Neural progenitor cell (in vitro differentiated cells): ENCODE measurements around the gene TOX2.

ENCODE experiments used
- EZH2 ChIP-seq: fragments of 200-600 bp; sonication (generic); IDR thresholded peaks from 2 replicates; pipeline ENCODE4 v1.6.1; 2017; ENCODE audit warnings: antibody characterized with exemption, mild to moderate bottlenecking, moderate library complexity
- EZH2phosphoT487 ChIP-seq: fragments of 200-600 bp; sonication (generic); IDR thresholded peaks from 2 replicates; pipeline ENCODE4 v1.6.1; 2017; ENCODE audit warnings: antibody characterized with exemption
- TF ChIP-seq, protein P1 (sequence below): fragments of 200-600 bp; sonication (generic); IDR thresholded peaks from 2 replicates; pipeline ENCODE4 v1.5.1; 2017; ENCODE audit warnings: antibody characterized with exemption, mild to moderate bottlenecking

DNA sequence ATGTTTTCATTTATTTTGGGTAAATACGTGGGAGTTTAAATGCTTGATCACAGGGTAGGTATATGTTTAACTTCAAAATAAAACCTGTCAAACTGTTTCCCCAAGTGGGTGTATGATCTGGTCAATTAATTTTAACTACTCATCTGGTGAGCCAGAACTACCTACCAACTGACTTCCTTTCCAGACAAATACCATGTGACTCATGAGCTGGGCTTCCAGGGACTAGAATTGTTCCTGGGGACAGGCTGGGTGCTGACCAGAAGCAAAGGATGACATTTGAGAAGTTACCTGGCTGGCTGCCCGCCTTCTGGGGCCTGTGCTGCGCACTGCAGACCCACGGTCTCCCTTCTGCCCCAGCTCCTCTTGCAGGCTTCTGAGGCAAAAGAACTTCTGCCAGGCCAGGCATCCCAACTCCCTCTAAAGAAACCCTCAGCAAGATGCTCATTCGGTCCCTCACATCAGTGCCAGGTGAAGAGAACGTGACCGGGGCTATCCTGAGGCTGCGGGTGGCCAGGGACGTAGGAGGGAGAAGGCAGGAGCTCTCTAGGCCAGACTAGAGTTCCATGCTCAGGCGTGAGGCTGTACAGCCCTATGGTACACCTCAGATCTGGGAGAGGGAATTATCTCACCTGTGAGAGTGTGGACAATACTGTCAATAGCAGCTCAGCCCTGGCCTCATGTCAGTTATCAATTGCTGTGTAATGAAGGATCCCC, 168.7 kb downstream of the TOX2 start:
- TF ChIP-seq EZH2 (no peak), EZH2phosphoT487 (no peak)
- TF ChIP-seq, protein P1, sequence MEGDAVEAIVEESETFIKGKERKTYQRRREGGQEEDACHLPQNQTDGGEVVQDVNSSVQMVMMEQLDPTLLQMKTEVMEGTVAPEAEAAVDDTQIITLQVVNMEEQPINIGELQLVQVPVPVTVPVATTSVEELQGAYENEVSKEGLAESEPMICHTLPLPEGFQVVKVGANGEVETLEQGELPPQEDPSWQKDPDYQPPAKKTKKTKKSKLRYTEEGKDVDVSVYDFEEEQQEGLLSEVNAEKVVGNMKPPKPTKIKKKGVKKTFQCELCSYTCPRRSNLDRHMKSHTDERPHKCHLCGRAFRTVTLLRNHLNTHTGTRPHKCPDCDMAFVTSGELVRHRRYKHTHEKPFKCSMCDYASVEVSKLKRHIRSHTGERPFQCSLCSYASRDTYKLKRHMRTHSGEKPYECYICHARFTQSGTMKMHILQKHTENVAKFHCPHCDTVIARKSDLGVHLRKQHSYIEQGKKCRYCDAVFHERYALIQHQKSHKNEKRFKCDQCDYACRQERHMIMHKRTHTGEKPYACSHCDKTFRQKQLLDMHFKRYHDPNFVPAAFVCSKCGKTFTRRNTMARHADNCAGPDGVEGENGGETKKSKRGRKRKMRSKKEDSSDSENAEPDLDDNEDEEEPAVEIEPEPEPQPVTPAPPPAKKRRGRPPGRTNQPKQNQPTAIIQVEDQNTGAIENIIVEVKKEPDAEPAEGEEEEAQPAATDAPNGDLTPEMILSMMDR = no peak
